IPS-20b (cell line): ENCODE results near the gene ACMSD.

ENCODE experiments used
- H3K27ac ChIP-seq: one replicate; pipeline ENCODE4 v1.5.1; 2013; ENCODE audit warnings: low read length
- H3K27me3 ChIP-seq: 2 replicates; pipeline ENCODE4 v1.6.1; 2013; ENCODE audit warnings: mild to moderate bottlenecking, low read length, inconsistent platforms; ENCODE audit not compliant: insufficient read depth
- H3K36me3 ChIP-seq: 2 replicates; pipeline ENCODE4 v1.6.1; 2013; ENCODE audit warnings: low read depth, mild to moderate bottlenecking, inconsistent platforms, low read length, moderate library complexity; ENCODE audit not compliant: insufficient read depth
- H3K4me1 ChIP-seq: 2 replicates; pipeline ENCODE4 v1.6.1; 2013; ENCODE audit warnings: mild to moderate bottlenecking, control low read depth, inconsistent platforms, low read length, moderate library complexity; ENCODE audit not compliant: insufficient read depth
- H3K4me3 ChIP-seq: 2 replicates; pipeline ENCODE4 v1.5.1; 2013; ENCODE audit warnings: mild to moderate bottlenecking, low read length, inconsistent platforms
- H3K9ac ChIP-seq: 2 replicates; pipeline ENCODE4 v1.6.1; 2013; ENCODE audit warnings: low read depth, mild to moderate bottlenecking, inconsistent platforms, low read length, moderate library complexity
- H3K9me3 ChIP-seq: 2 replicates; pipeline ENCODE4 v1.6.1; 2013; ENCODE audit warnings: mild to moderate bottlenecking, low read depth, low read length, inconsistent platforms; ENCODE audit not compliant: insufficient read depth

The ACMSD gene

GRCh38 chr2:134911400-134911785 is 73.0 kb downstream of the ACMSD start:
- Histone ChIP-seq H3K4me3 (no peak overlapping the region), H3K27ac (no peak overlapping the region), H3K9me3 (peaks cover 3% of the 10 kb centered on the region; the same call in 1 of the 2 replicates), H3K4me1 (no peaks in the 10 kb centered on the region), H3K27me3 (no peaks in the 10 kb centered on the region), H3K9ac (no peak overlapping the region), H3K36me3 (no peaks in the 10 kb centered on the region)

GRCh38 chr2:134912361-134912760 is 73.9 kb downstream of the ACMSD start:
- peaks cover 3% of the 10 kb centered on the region; the same call in 1 of the 2 replicates for H3K9me3 ChIP-seq
- no peaks in the 10 kb centered on the region for H3K27me3 ChIP-seq
- no peaks in the 10 kb centered on the region for H3K36me3 ChIP-seq
- no peaks in the 10 kb centered on the region for H3K4me1 ChIP-seq
- no peak overlapping the region for H3K9ac ChIP-seq
- no peak overlapping the region for H3K27ac ChIP-seq
- no peak overlapping the region for H3K4me3 ChIP-seq

DNA sequence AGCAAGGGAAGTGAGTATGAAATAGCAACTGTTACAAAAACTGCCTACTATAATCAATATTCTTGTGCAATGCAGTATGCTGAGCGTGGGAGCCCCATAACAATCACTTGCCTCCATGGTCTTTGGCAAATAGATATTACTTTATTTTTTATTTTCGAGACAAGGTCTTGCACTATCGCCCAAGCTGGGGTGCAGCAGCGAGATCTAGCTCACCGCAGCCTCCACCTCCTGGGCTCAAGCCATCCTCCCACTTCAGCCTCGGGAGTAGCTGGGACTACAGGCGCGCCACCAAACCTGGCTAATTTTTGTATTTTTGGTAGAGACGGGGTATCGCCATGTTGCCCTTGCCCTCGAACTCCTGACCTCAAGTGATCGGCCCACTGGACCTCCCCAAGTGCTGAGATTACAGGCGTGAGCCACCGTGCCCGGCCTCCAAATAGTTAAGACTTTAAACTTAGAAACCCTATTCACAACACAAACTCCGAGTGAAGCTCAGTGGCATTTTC is 79.0 kb downstream of the ACMSD start:
- no peaks in the 10 kb centered on the region; the same call in 1 of the 2 replicates for H3K9me3 ChIP-seq
- peak overlapping the region; percentile 86 for H3K27ac ChIP-seq
- no peaks in the 10 kb centered on the region for H3K27me3 ChIP-seq
- H3K36me3 ChIP-seq: 0 out of 2 replicates have a peak, but pooled peaks cover 4% of the 10 kb centered on the region
- peak overlapping the region; percentile 85 for H3K4me3 ChIP-seq
- H3K9ac ChIP-seq: peak overlapping the region; percentile 99
- H3K4me1 ChIP-seq: peaks cover 9% of the 10 kb centered on the region

GRCh38 chr2:134917888-134918525 is 79.6 kb downstream of the ACMSD start:
- Histone ChIP-seq H3K4me3 (peak overlapping the region; percentile 85), H3K36me3 (0 out of 2 replicates have a peak, but pooled peaks cover 4% of the 10 kb centered on the region), H3K27ac (peak overlapping the region; percentile 86), H3K27me3 (no peaks in the 10 kb centered on the region), H3K4me1 (peaks cover 11% of the 10 kb centered on the region), H3K9me3 (no peaks in the 10 kb centered on the region; the same call in 1 of the 2 replicates), H3K9ac (peak overlapping the region; percentile 99)

GRCh38 chr2:134918526-134919340 is 80.3 kb downstream of the ACMSD start, which contains the start of gene CCNT2:
TSS of gene CCNT2 (plus strand) at chr2:134918822. CDS start at chr2:134918855, 33 bp downstream.
- Histone ChIP-seq H3K27me3 (no peaks in the 10 kb centered on the region), H3K4me1 (peaks cover 11% of the 10 kb centered on the region), H3K9ac (peak within 1 kb of the TSS; percentile 99), H3K9me3 (no peaks in the 10 kb centered on the region; the same call in 1 of the 2 replicates), H3K36me3 (peaks cover 9% of the 10 kb centered on the region; the same call in 1 of the 2 replicates), H3K27ac (peak within 1 kb of the TSS; percentile 99), H3K4me3 (peak within 1 kb of the TSS; percentile 95)

DNA sequence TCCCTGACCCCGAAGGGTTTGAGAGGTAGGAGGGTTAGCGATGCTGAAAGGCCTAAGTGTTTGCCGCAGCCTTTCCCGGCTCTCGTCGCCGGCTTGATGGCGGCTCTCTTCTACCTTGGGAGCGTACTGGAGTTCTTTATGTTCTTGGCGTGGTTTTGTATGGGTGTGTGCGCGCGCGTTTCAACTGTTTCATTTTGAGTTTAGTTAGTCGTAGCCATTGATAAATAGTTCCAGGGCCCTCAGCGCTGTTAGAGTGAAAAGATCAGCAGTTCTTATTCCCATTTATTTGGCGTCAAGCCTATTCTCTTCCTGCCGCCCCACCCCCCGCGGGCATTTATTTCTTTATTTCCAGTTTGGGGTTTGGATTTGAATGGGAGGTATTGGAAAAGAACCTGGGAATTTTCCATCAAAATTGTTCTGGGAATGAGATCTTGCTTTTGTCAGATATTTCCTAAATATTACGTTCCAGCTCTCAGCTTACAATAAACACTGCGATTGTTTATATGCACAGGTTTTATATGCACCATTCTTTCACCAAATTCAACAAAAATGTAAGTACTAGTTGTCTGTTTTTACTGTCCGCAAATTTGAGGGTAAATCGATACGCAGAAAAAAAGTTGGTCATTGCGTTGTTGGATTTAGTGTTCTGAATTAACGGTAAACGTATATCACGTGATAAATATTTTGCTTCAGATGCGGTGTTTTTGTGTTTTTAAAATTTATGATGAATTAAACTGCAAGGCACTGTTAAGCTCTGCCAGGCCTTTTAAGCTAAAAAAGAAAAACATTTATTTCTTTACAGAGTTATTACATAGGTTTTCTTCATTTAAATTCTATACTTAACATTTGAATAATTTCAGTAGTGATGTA is 81.2 kb downstream of the ACMSD start:
- Histone ChIP-seq H3K27ac (peak overlapping the region; percentile 99), H3K27me3 (no peaks in the 10 kb centered on the region), H3K36me3 (peaks cover 15% of the 10 kb centered on the region; the same call in 1 of the 2 replicates), H3K9me3 (no peaks in the 10 kb centered on the region), H3K4me3 (peak overlapping the region; percentile 95), H3K4me1 (peaks cover 11% of the 10 kb centered on the region), H3K9ac (peak overlapping the region; percentile 99)

DNA sequence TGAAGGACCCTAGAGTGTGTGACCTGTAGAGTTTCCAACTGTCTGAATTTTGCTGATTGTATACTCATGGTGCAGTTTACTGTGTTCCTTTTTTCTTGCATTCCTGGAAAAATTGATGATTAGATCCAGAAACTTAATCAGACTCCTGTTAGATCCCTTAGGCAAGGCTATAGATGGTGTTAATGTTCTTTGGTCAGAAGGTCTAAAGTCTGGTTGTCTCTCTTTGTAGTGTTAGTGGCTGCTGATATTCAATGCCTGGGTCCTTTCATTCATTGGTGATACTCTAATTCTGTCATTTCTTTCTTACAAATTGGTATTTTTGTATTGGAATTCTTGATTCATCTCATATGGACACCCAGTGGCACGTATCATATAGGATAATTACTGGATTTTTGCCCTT is 86.5 kb downstream of the ACMSD start:
- H3K4me1 ChIP-seq: peaks cover 11% of the 10 kb centered on the region
- no peak overlapping the region for H3K9ac ChIP-seq
- no peaks in the 10 kb centered on the region for H3K27me3 ChIP-seq
- no peak overlapping the region for H3K4me3 ChIP-seq
- H3K36me3 ChIP-seq: peaks cover 19% of the 10 kb centered on the region
- no peaks in the 10 kb centered on the region for H3K9me3 ChIP-seq
- H3K27ac ChIP-seq: no peak overlapping the region

GRCh38 chr2:134926231-134926931 is 88.0 kb downstream of the ACMSD start:
- H3K9me3 ChIP-seq: no peaks in the 10 kb centered on the region
- peak overlapping the region; percentile 0 for H3K27ac ChIP-seq
- peaks cover 15% of the 10 kb centered on the region for H3K36me3 ChIP-seq
- no peak overlapping the region for H3K4me3 ChIP-seq
- no peak overlapping the region for H3K9ac ChIP-seq
- H3K27me3 ChIP-seq: no peaks in the 10 kb centered on the region
- peaks cover 4% of the 10 kb centered on the region; the same call in 1 of the 2 replicates for H3K4me1 ChIP-seq

DNA sequence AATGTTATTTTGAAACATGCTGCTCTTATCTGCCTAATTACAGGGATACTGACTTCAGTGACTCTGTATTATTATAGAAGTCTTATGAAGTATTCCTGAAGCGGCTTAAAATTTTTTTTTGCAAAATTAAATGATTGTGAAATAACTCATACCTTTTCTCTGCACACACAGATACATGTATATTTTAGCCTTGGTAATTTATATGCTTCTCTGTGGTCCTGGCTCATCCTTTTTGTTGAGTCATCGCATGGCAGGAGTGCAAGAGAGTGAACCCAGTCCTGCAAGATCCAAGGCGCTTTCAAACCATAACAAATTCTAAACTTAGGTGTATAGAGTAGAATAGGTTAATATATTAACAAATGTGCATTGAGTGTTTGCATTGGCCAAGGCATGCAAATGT is 88.8 kb downstream of the ACMSD start:
- Histone ChIP-seq H3K4me3 (no peak overlapping the region), H3K27me3 (no peaks in the 10 kb centered on the region), H3K27ac (no peak overlapping the region), H3K9me3 (no peaks in the 10 kb centered on the region), H3K4me1 (peaks cover 4% of the 10 kb centered on the region; the same call in 1 of the 2 replicates), H3K36me3 (peaks cover 15% of the 10 kb centered on the region), H3K9ac (no peak overlapping the region)

DNA sequence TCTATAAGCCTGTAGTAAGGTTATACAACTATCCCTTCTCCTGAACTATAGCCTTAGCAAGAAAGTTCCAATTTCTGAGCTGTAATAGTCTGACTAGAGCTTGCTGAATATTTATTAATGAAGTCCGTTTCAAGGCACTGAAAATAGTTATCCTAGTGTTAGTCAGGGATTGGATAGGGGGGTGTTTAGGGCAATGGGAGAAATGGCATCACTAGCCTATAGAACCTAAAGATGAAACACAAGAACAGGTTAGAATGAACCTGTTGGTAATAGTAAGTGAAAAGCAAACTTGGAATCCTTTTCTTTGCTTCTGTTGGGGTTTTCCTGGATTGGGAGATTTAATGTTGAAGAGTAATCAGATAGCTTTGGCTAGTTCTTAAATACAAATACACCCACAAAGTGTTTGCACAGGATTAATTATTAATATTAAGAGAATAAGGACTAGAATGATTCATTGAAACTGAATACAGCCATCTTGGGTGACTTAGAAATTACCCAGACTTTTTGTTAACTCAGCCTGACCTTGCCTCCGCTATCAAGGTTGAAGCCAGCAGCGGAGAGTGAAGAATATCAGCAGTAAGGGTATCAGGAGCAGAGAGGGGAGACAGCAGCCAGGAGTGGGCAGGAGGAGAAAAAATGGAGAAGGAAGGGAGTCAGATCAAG is 94.6 kb downstream of the ACMSD start:
- H3K4me3 ChIP-seq: no peak overlapping the region
- H3K27me3 ChIP-seq: no peaks in the 10 kb centered on the region
- H3K9ac ChIP-seq: no peak overlapping the region
- H3K4me1 ChIP-seq: peaks cover 8% of the 10 kb centered on the region; the same call in 1 of the 2 replicates
- no peaks in the 10 kb centered on the region for H3K9me3 ChIP-seq
- H3K36me3 ChIP-seq: peaks cover 39% of the 10 kb centered on the region
- no peak overlapping the region for H3K27ac ChIP-seq
